NCI-H2107 treated with DMSO at 0.1 percent for 48 hours (cell line): Measurements from ENCODE around the gene HMGN3.
"Not testable (repeated sequence)": the region's sequence is repeated elsewhere in the genome, so short reads cannot be mapped to it uniquely, and the experiment has no call there.

Experiments
- DNase-seq: peaks from one replicate; lab custom pipeline; 2025; ENCODE audit not compliant: unreplicated experiment; lab: John Stamatoyannopoulos, UW

Gene HMGN3

GRCh38 chr6:79234150-79235022, at the start of gene HMGN3:
Gene HMGN3, minus strand, starts transcription at chr6:79234682.
- DNase-seq, result peak; percentile 89

- no peak for DNase-seq
These were observed 46.3 kb upstream of the HMGN3 start for GRCh38 chr6:79280756-79281155.

- DNase-seq, result no peak
These were observed 42.6 kb upstream of the HMGN3 start for GRCh38 chr6:79277109-79277508.

- no peak for DNase-seq
These were observed 35.4 kb upstream of the HMGN3 start for GRCh38 chr6:79269877-79270276.

- DNase-seq, result no peak
These were observed 32.6 kb upstream of the HMGN3 start for GRCh38 chr6:79267128-79267527.

GRCh38 chr6:79266051-79266450, 31.6 kb upstream of the HMGN3 start:
- no peak for DNase-seq

- no peak for DNase-seq
These were observed 28.9 kb upstream of the HMGN3 start for GRCh38 chr6:79263359-79263758.

GRCh38 chr6:79261666-79262065, 27.2 kb upstream of the HMGN3 start:
- no peak for DNase-seq

- DNase-seq, result no peak
These were observed 26.3 kb upstream of the HMGN3 start for GRCh38 chr6:79260772-79261171.

- no peak for DNase-seq
These were observed 23.1 kb upstream of the HMGN3 start for GRCh38 chr6:79257381-79258205.

- DNase-seq, result not testable (repeated sequence)
These were observed 22.3 kb upstream of the HMGN3 start for GRCh38 chr6:79256770-79257169.

- not testable (repeated sequence) for DNase-seq
These were observed 20.6 kb upstream of the HMGN3 start for GRCh38 chr6:79255086-79255485.

GRCh38 chr6:79250559-79250958, 16.1 kb upstream of the HMGN3 start:
- no peak for DNase-seq

GRCh38 chr6:79250107-79250514, 15.6 kb upstream of the HMGN3 start:
- DNase-seq, result no peak

GRCh38 chr6:79249136-79249535, 14.7 kb upstream of the HMGN3 start:
- DNase-seq, result no peak

- no peak for DNase-seq
These were observed 12.4 kb upstream of the HMGN3 start for GRCh38 chr6:79246891-79247290.

- no peak for DNase-seq
These were observed 6.7 kb upstream of the HMGN3 start for GRCh38 chr6:79241228-79241627.

GRCh38 chr6:79240509-79240908, 6.0 kb upstream of the HMGN3 start:
- peak; percentile 17 for DNase-seq

GRCh38 chr6:79239536-79240168, 5.2 kb upstream of the HMGN3 start:
- no peak for DNase-seq

GRCh38 chr6:79238919-79239318, 4.4 kb upstream of the HMGN3 start:
- no peak for DNase-seq

GRCh38 chr6:79236711-79237110, 2.2 kb upstream of the HMGN3 start:
- DNase-seq, result no peak
